Liver (tissue), 9 donors: ENCODE results near the gene SUCLG2. TPM values are rescaled to one million over a fixed set of nuclear protein-coding genes. Genes with fewer than 3 reads are reported as not detected.

Experiments used
- DNase-seq: peaks from one replicate; pipeline ENCODE4 v3.0.0-alpha.2; 2017; ENCODE audit warnings: low spot score
- H3K27ac ChIP-seq, 2 donors: one replicate each; pipeline ENCODE4 v1.7.0; 2013; ENCODE audit warnings: inconsistent platforms in 2 of 2, low read length in 2 of 2, control low read depth in 1 of 2, low read depth in 1 of 2, mild to moderate bottlenecking in 1 of 2
- H3K27me3 ChIP-seq, 4 donors: one replicate each; pipeline versions ENCODE4 v1.6.1 to v1.7.0; 2013; ENCODE audit warnings: low read length in 3 of 4, inconsistent platforms in 1 of 4, mild to moderate bottlenecking in 1 of 4, moderate library complexity in 1 of 4; ENCODE audit not compliant: control insufficient read depth in 4 of 4, insufficient read depth in 4 of 4
- H3K36me3 ChIP-seq, 4 donors: one replicate each; pipeline versions ENCODE4 v1.6.1 to v1.7.0; 2013; ENCODE audit warnings: low read length in 3 of 4, mild to moderate bottlenecking in 3 of 4, low read depth in 1 of 4, moderate library complexity in 1 of 4; ENCODE audit not compliant: control insufficient read depth in 4 of 4, insufficient read depth in 3 of 4
- H3K4me1 ChIP-seq, 4 donors: one replicate each; pipeline versions ENCODE4 v1.6.1 to v1.7.0; 2013; ENCODE audit warnings: low read length in 3 of 4, mild to moderate bottlenecking in 3 of 4, moderate library complexity in 1 of 4; ENCODE audit not compliant: control insufficient read depth in 4 of 4, insufficient read depth in 4 of 4
- H3K4me3 ChIP-seq, 3 donors: one replicate each; pipeline versions ENCODE4 v1.6.1 to v1.7.0; 2013; ENCODE audit warnings: low read length in 3 of 3, control low read depth in 1 of 3, low read depth in 1 of 3, mild to moderate bottlenecking in 1 of 3
- H3K9ac ChIP-seq, 2 donors: one replicate each; pipeline ENCODE4 v1.7.0; 2013; ENCODE audit warnings: low read length in 2 of 2, mild to moderate bottlenecking in 2 of 2, moderate library complexity in 2 of 2, control low read depth in 1 of 2, low read depth in 1 of 2
- H3K9me3 ChIP-seq, 4 donors: one replicate each; pipeline versions ENCODE4 v1.6.1 to v1.7.0; 2013; ENCODE audit warnings: low read length in 3 of 4; ENCODE audit not compliant: control insufficient read depth in 4 of 4
- EGR1 ChIP-seq, 2 donors: IDR thresholded peaks; 2 replicates each; pipeline ENCODE4 v1.6.1; 2016 to 2018; ENCODE audit warnings: antibody characterized with exemption in 2 of 2, low read depth in 2 of 2
- FOXA1 ChIP-seq: IDR thresholded peaks from 2 replicates; pipeline ENCODE4 v1.6.1; 2016; ENCODE audit warnings: antibody characterized with exemption
- FOXA2 ChIP-seq: IDR thresholded peaks from 2 replicates; pipeline ENCODE4 v1.6.1; 2016; ENCODE audit warnings: antibody characterized with exemption
- GABPA ChIP-seq, 2 donors: IDR thresholded peaks in 1 of 2; conservative IDR thresholded peaks in 1 of 2; 2 replicates each; pipeline ENCODE4 v1.6.1; 2016; ENCODE audit warnings: antibody characterized with exemption in 2 of 2, mild to moderate bottlenecking in 1 of 2, moderate library complexity in 1 of 2
- HNF4A ChIP-seq, 2 donors: conservative IDR thresholded peaks; 2 replicates each; pipeline ENCODE4 v1.6.1; 2016; ENCODE audit warnings: antibody characterized with exemption in 2 of 2, mild to moderate bottlenecking in 2 of 2
- HNF4G ChIP-seq: IDR thresholded peaks from 2 replicates; pipeline ENCODE4 v1.6.1; 2016; ENCODE audit warnings: antibody characterized with exemption
- JUND ChIP-seq, 2 donors: IDR thresholded peaks; 2 replicates each; pipeline ENCODE4 v1.6.1; 2016; ENCODE audit warnings: antibody characterized with exemption in 2 of 2
- NR2F2 ChIP-seq: IDR thresholded peaks from 2 replicates; pipeline ENCODE4 v1.6.1; 2016; ENCODE audit warnings: antibody characterized with exemption
- RAD21 ChIP-seq, 2 donors: IDR thresholded peaks; 2 replicates each; pipeline ENCODE4 v1.6.1; 2016; ENCODE audit warnings: antibody characterized with exemption in 2 of 2, mild to moderate bottlenecking in 2 of 2
- RXRA ChIP-seq, 2 donors: IDR thresholded peaks; 2 replicates each; pipeline ENCODE4 v1.6.1; 2017 to 2018; ENCODE audit warnings: antibody characterized with exemption in 2 of 2, mild to moderate bottlenecking in 1 of 2
- SP1 ChIP-seq: IDR thresholded peaks from 2 replicates; pipeline ENCODE4 v1.6.1; 2018; ENCODE audit warnings: antibody characterized with exemption, mild to moderate bottlenecking
- YY1 ChIP-seq: IDR thresholded peaks from 2 replicates; pipeline ENCODE4 v1.6.1; 2016; ENCODE audit warnings: antibody characterized with exemption, mild to moderate bottlenecking
- WGBS: extraction: QIAGEN DNeasy Blood & Tissue Kit; methylation state at CpG from one replicate; pipeline ENCODE4 v1.1.7; 2013; 5-methylcytosine and 5-hydroxymethylcytosine counted together
- polyA plus RNA-seq, 2 donors: library from polyadenylated mRNA; stranded (reverse) in 1 of 2; unstranded in 1 of 2; fragments of 200-250 nt in 1 of 2; fragments of >200 nt in 1 of 2; fragmentation: Nextera tagmentation in 1 of 2; extraction: Ambion mirVana in 1 of 2; gene quantifications; one replicate each; pipeline versions ENCODE4 v1.2.1 to v1.2.3, GENCODE V29; 2013 to 2015
- total RNA-seq, 2 donors: library from RNA; depleted of rRNA; stranded (reverse); fragments of >200 nt; gene quantifications; one replicate each; pipeline ENCODE4 v1.2.3, GENCODE V29; 2014
- TF ChIP-seq, protein P1 (sequence below): fragments of 150-350 bp; IDR thresholded peaks from 2 replicates; pipeline ENCODE4 v1.5.1; 2017; ENCODE audit warnings: improper control_type of control experiment, low read depth, low read length; ENCODE audit not compliant: missing input control
- TF ChIP-seq, protein P2 (sequence below): IDR thresholded peaks from 2 replicates; pipeline ENCODE4 v1.6.1; 2016; ENCODE audit warnings: antibody characterized with exemption
- TF ChIP-seq, protein P3 (sequence below): IDR thresholded peaks from 2 replicates; pipeline ENCODE4 v1.6.1; 2016; ENCODE audit warnings: antibody characterized with exemption
- TF ChIP-seq, protein P4 (sequence below): IDR thresholded peaks from 2 replicates; pipeline ENCODE4 v1.6.1; 2016; ENCODE audit warnings: antibody characterized with exemption
- donor health status: healthy.
- donor health status: healthy.
- donor health status: healthy.
- donor health status: healthy.
- donor health status: healthy.

Gene SUCLG2
- total and polyA plus RNA-seq, 4 donors, result 45.3 to 114 (median 92.8) TPM

DNA sequence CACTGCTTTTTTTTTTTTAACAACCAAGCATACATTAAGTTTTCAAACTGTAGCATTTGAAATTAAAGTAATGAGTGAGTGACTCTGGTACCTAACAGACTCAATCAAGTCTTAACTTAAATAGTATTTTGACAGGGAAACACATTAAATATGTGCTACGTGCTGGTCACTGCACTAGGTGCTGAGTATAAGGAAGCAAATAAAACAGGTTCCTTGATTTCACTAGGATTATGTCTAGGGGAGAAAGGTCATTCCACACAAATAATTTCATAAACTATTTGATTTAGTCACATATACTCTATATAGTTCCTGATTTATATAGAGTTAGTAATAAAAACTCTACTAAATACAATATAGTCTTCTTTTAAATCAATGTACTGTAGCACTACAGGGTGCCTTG is 89.4 kb downstream of the SUCLG2 start:
- TF ChIP-seq SP1, result no peak
- no peak for TF ChIP-seq GABPA (IDR thresholded peaks at IDR 0.05 in 1 of 2, conservative IDR thresholded peaks at IDR 0.05 in 1 of 2)
- TF ChIP-seq RAD21 (IDR thresholded peaks at IDR 0.05), result no peak
- no peak for TF ChIP-seq NR2F2
- no peak for TF ChIP-seq HNF4A (conservative IDR thresholded peaks at IDR 0.05)
- no peak for TF ChIP-seq FOXA1
- TF ChIP-seq, protein P1, sequence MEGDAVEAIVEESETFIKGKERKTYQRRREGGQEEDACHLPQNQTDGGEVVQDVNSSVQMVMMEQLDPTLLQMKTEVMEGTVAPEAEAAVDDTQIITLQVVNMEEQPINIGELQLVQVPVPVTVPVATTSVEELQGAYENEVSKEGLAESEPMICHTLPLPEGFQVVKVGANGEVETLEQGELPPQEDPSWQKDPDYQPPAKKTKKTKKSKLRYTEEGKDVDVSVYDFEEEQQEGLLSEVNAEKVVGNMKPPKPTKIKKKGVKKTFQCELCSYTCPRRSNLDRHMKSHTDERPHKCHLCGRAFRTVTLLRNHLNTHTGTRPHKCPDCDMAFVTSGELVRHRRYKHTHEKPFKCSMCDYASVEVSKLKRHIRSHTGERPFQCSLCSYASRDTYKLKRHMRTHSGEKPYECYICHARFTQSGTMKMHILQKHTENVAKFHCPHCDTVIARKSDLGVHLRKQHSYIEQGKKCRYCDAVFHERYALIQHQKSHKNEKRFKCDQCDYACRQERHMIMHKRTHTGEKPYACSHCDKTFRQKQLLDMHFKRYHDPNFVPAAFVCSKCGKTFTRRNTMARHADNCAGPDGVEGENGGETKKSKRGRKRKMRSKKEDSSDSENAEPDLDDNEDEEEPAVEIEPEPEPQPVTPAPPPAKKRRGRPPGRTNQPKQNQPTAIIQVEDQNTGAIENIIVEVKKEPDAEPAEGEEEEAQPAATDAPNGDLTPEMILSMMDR, result no peak
- TF ChIP-seq, protein P2, sequence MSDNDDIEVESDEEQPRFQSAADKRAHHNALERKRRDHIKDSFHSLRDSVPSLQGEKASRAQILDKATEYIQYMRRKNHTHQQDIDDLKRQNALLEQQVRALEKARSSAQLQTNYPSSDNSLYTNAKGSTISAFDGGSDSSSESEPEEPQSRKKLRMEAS, result no peak
- no peak for TF ChIP-seq EGR1 (IDR thresholded peaks at IDR 0.05; ENCODE audit: low read depth in 2 of 2)
- TF ChIP-seq, protein P3, sequence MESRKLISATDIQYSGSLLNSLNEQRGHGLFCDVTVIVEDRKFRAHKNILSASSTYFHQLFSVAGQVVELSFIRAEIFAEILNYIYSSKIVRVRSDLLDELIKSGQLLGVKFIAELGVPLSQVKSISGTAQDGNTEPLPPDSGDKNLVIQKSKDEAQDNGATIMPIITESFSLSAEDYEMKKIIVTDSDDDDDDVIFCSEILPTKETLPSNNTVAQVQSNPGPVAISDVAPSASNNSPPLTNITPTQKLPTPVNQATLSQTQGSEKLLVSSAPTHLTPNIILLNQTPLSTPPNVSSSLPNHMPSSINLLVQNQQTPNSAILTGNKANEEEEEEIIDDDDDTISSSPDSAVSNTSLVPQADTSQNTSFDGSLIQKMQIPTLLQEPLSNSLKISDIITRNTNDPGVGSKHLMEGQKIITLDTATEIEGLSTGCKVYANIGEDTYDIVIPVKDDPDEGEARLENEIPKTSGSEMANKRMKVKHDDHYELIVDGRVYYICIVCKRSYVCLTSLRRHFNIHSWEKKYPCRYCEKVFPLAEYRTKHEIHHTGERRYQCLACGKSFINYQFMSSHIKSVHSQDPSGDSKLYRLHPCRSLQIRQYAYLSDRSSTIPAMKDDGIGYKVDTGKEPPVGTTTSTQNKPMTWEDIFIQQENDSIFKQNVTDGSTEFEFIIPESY, result no peak
- TF ChIP-seq HNF4G, result no peak
- TF ChIP-seq JUND (IDR thresholded peaks at IDR 0.05), result no peak
- no peak for TF ChIP-seq RXRA (IDR thresholded peaks at IDR 0.05)
- TF ChIP-seq, protein P4, sequence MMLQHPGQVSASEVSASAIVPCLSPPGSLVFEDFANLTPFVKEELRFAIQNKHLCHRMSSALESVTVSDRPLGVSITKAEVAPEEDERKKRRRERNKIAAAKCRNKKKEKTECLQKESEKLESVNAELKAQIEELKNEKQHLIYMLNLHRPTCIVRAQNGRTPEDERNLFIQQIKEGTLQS, result no peak
- no peak for TF ChIP-seq YY1
- TF ChIP-seq FOXA2, result no peak
- H3K36me3 ChIP-seq, result no peaks in the 10 kb centered on the region
- no peak for DNase-seq
- H3K4me3 ChIP-seq, result no peak overlapping the region
- WGBS, result 85% methylated on average over 1 of the region's 1 CpG
- H3K9me3 ChIP-seq, result no peaks in the 10 kb centered on the region
- H3K9ac ChIP-seq, result no peak overlapping the region
- peaks cover 0 to 7% (median 0%) of the 10 kb centered on the region in 4 donors for H3K4me1 ChIP-seq
- no peak overlapping the region for H3K27ac ChIP-seq
- no peaks in the 10 kb centered on the region for H3K27me3 ChIP-seq

DNA sequence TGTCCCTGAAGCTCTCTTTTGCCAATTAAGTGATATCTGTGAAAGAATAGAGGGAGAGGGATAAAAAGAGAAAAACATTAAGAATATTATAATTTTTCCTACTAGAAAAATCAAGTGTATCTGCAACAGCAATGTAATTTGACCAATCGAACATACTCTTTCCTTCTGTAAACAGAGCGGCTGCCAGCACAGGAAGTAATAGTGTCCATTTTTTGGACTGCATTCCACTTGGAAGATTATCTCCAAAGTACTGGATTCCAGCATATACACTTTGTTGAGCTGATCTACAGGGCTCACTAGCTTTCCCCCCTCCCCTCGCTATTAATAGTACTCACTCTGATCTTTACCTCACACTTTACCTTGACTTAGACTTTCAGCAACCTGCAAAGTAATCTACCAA is 90.4 kb downstream of the SUCLG2 start:
- no peak for DNase-seq
- 67% methylated on average over 3 of the region's 3 CpGs for WGBS
- no peaks in the 10 kb centered on the region for H3K36me3 ChIP-seq
- no peaks in the 10 kb centered on the region for H3K9me3 ChIP-seq
- no peak overlapping the region for H3K9ac ChIP-seq
- no peak overlapping the region for H3K4me3 ChIP-seq
- H3K27me3 ChIP-seq, result no peaks in the 10 kb centered on the region
- no peaks in the 10 kb centered on the region for H3K4me1 ChIP-seq
- TF ChIP-seq YY1, result peak; percentile 27
- TF ChIP-seq FOXA1, result no peak
- H3K27ac ChIP-seq, result no peak overlapping the region
